ENCODE data around the gene SPON1.

GRCh38 chr11:13928566-13929251 lies 33.8 kb upstream of the SPON1 start:
- TF ChIP-seq, protein P1, sequence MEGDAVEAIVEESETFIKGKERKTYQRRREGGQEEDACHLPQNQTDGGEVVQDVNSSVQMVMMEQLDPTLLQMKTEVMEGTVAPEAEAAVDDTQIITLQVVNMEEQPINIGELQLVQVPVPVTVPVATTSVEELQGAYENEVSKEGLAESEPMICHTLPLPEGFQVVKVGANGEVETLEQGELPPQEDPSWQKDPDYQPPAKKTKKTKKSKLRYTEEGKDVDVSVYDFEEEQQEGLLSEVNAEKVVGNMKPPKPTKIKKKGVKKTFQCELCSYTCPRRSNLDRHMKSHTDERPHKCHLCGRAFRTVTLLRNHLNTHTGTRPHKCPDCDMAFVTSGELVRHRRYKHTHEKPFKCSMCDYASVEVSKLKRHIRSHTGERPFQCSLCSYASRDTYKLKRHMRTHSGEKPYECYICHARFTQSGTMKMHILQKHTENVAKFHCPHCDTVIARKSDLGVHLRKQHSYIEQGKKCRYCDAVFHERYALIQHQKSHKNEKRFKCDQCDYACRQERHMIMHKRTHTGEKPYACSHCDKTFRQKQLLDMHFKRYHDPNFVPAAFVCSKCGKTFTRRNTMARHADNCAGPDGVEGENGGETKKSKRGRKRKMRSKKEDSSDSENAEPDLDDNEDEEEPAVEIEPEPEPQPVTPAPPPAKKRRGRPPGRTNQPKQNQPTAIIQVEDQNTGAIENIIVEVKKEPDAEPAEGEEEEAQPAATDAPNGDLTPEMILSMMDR (IDR thresholded peaks at IDR 0.05): no peak
- TF ChIP-seq EP300 (IDR thresholded peaks at IDR 0.05) (no peak), POLR2A (IDR thresholded peaks at IDR 0.05) (no peak)

All from ovary (tissue), 3 donors.